Fibroblast of pulmonary artery (primary cell): ENCODE measurements around the gene SESTD1.

Source experiments
- DNase-seq: peaks from one replicate; pipeline ENCODE4 v3.0.0-alpha.2; 2010; ENCODE audit warnings: low read depth
- H3K4me3 ChIP-seq: replicated peaks from 2 replicates; pipeline ENCODE4 v1.5.1; 2011; ENCODE audit warnings: low read depth, mild to moderate bottlenecking, control low read depth, low read length, moderate library complexity
- CTCF ChIP-seq: IDR thresholded peaks from 2 replicates; pipeline ENCODE4 v1.5.1; 2011; ENCODE audit warnings: mild to moderate bottlenecking, control low read depth, low read length, inconsistent platforms; ENCODE audit errors: missing control alignments

The SESTD1 gene

GRCh38 chr2:179171371-179171770 is 93.3 kb downstream of the SESTD1 start:
- no peak overlapping the region for H3K4me3 ChIP-seq
- no peak for DNase-seq

GRCh38 chr2:179170901-179171300 is 93.7 kb downstream of the SESTD1 start:
- TF ChIP-seq CTCF: no peak
- no peak overlapping the region for H3K4me3 ChIP-seq
- DNase-seq: no peak

More at GRCh38 chr2:179171371-179171770, 93.3 kb downstream of the SESTD1 start:
- TF ChIP-seq CTCF: no peak

GRCh38 chr2:179165356-179166000 is 99.2 kb downstream of the SESTD1 start:
- TF ChIP-seq CTCF: no peak
- no peak for DNase-seq

GRCh38 chr2:179141206-179141605 is 123.4 kb downstream of the SESTD1 start:
- H3K4me3 ChIP-seq: no peak overlapping the region
- TF ChIP-seq CTCF: no peak
- no peak for DNase-seq

More at GRCh38 chr2:179165356-179166000, 99.2 kb downstream of the SESTD1 start:
- no peak overlapping the region for H3K4me3 ChIP-seq

GRCh38 chr2:179140571-179140970 is 124.1 kb downstream of the SESTD1 start:
- DNase-seq: no peak
- H3K4me3 ChIP-seq: no peak overlapping the region
- TF ChIP-seq CTCF: no peak

- no peak for TF ChIP-seq CTCF
- no peak for DNase-seq
- no peak overlapping the region for H3K4me3 ChIP-seq
Measured at GRCh38 chr2:179139506-179139905, 125.1 kb downstream of the SESTD1 start.

- DNase-seq: no peak
- no peak for TF ChIP-seq CTCF
- H3K4me3 ChIP-seq: no peak overlapping the region
Measured at GRCh38 chr2:179137200-179137759, 127.4 kb downstream of the SESTD1 start.
